AG20443 (cell line): Measurements from ENCODE around the gene DRD4.
"Not testable (repeated sequence)": the region's sequence is repeated elsewhere in the genome, so short reads cannot be mapped to it uniquely, and the experiment has no call there.

ENCODE experiments used
- DNase-seq: peaks from one replicate; pipeline ENCODE4 v3.0.0; 2012; ENCODE audit warnings: low spot score, mixed read lengths

The DRD4 gene

GRCh38 chr11:645536-645935 is 8.5 kb downstream of the DRD4 start:
- peak; percentile 3 for DNase-seq

GRCh38 chr11:646214-646613 is 9.1 kb downstream of the DRD4 start:
- no peak for DNase-seq

GRCh38 chr11:647672-648158 is 10.6 kb downstream of the DRD4 start:
- not testable (repeated sequence) for DNase-seq

GRCh38 chr11:650482-650881 is 13.4 kb downstream of the DRD4 start:
- DNase-seq, result no peak

- not testable (repeated sequence) for DNase-seq
These were observed 16.1 kb downstream of the DRD4 start for GRCh38 chr11:653136-653535.

- DNase-seq, result no peak
These were observed 16.8 kb downstream of the DRD4 start for GRCh38 chr11:653837-654236.

- not testable (repeated sequence) for DNase-seq
These were observed 17.4 kb downstream of the DRD4 start for GRCh38 chr11:654444-654843.

GRCh38 chr11:655036-655726 is 18.1 kb downstream of the DRD4 start:
- no peak for DNase-seq

GRCh38 chr11:656426-656825 is 19.4 kb downstream of the DRD4 start:
- no peak for DNase-seq

GRCh38 chr11:656866-657265 is 19.8 kb downstream of the DRD4 start:
- no peak for DNase-seq

GRCh38 chr11:657691-658126 is 20.6 kb downstream of the DRD4 start:
- DNase-seq, result no peak

GRCh38 chr11:659532-660085 is 22.5 kb downstream of the DRD4 start:
- DNase-seq, result no peak

GRCh38 chr11:660281-660680 is 23.2 kb downstream of the DRD4 start:
- DNase-seq, result no peak

- no peak for DNase-seq
These were observed 23.8 kb downstream of the DRD4 start for GRCh38 chr11:660681-661444.

- DNase-seq, result peak; percentile 91
These were observed 25.7 kb downstream of the DRD4 start for GRCh38 chr11:662689-663274.

- no peak for DNase-seq
These were observed 28.1 kb downstream of the DRD4 start for GRCh38 chr11:665062-665703.

GRCh38 chr11:665704-666281 is 28.7 kb downstream of the DRD4 start:
- peak; percentile 86 for DNase-seq

- DNase-seq, result no peak
These were observed 36.8 kb downstream of the DRD4 start for GRCh38 chr11:673866-674265.

GRCh38 chr11:674406-674805 is 37.3 kb downstream of the DRD4 start:
- no peak for DNase-seq

- no peak for DNase-seq
These were observed 41.2 kb downstream of the DRD4 start for GRCh38 chr11:678297-678696.

GRCh38 chr11:679271-680207 is 42.5 kb downstream of the DRD4 start:
- DNase-seq, result no peak
